HFF-Myc (cell line): ENCODE measurements around the gene SLC1A5.

Source experiments
- DNase-seq: peaks from one replicate; pipeline ENCODE4 v3.0.0-alpha.2; 2011; ENCODE audit warnings: low read depth; ENCODE audit errors: extremely low read depth
- H3K4me3 ChIP-seq: replicated peaks from 2 replicates; pipeline ENCODE4 v1.5.1; 2011; ENCODE audit warnings: low read depth, mild to moderate bottlenecking, control low read depth, low read length
- TF ChIP-seq, protein P1 (sequence below): IDR thresholded peaks from 2 replicates; pipeline ENCODE4 v1.5.1; 2012; ENCODE audit warnings: mild to moderate bottlenecking, low read depth, low read length, control low read depth; ENCODE audit errors: missing control alignments

SLC1A5 gene

GRCh38 chr19:46739290-46739771, 49.1 kb downstream of the SLC1A5 start:
- DNase-seq: no peak
- H3K4me3 ChIP-seq: no peak overlapping the region
- TF ChIP-seq, protein P1, sequence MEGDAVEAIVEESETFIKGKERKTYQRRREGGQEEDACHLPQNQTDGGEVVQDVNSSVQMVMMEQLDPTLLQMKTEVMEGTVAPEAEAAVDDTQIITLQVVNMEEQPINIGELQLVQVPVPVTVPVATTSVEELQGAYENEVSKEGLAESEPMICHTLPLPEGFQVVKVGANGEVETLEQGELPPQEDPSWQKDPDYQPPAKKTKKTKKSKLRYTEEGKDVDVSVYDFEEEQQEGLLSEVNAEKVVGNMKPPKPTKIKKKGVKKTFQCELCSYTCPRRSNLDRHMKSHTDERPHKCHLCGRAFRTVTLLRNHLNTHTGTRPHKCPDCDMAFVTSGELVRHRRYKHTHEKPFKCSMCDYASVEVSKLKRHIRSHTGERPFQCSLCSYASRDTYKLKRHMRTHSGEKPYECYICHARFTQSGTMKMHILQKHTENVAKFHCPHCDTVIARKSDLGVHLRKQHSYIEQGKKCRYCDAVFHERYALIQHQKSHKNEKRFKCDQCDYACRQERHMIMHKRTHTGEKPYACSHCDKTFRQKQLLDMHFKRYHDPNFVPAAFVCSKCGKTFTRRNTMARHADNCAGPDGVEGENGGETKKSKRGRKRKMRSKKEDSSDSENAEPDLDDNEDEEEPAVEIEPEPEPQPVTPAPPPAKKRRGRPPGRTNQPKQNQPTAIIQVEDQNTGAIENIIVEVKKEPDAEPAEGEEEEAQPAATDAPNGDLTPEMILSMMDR: no peak

DNA sequence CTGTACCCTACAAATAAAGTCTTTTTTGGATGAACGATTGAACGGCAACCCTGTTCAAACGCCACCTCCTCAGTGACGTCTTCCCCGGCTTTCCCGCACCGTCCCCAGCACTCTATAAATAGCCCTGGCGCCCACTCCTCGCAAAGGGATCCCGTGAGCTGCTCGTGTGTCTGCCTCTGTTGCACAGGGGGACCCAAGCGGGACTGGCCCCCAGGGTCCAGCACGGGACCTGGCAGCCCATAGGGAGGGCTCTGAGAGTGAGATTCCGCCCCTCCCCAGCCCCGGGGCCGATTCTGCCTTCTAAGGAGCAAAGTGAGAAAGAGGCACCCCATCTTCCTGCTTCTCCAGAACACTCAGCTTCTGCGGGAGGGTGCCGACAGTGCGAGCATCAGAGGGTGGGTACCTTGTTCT, 50.6 kb downstream of the SLC1A5 start:
- no peak for DNase-seq
- H3K4me3 ChIP-seq: no peak overlapping the region
- TF ChIP-seq, protein P1: no peak

DNA sequence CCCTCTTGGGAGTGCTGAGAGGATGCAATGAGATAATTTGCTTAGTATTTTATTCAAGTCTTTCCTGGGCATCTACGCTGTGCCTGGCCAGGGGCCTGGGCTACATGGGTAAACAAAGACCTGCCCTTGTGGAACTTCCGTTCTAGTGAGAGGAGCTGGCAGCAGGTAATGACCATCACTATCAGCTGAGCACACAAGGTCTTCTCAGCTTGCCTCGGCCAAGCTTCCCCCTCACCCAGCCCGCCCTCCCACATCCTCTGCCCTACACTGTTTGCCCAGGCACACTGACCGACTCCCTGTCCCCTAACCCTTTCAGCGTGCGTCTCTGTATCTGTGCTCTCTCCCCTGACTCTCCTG, 51.1 kb downstream of the SLC1A5 start:
- no peak for DNase-seq
- TF ChIP-seq, protein P1: no peak

GRCh38 chr19:46736531-46737297, 51.7 kb downstream of the SLC1A5 start:
- TF ChIP-seq, protein P1: no peak

More for the DNA sequence above, 51.1 kb downstream of the SLC1A5 start:
- no peak overlapping the region for H3K4me3 ChIP-seq

DNA sequence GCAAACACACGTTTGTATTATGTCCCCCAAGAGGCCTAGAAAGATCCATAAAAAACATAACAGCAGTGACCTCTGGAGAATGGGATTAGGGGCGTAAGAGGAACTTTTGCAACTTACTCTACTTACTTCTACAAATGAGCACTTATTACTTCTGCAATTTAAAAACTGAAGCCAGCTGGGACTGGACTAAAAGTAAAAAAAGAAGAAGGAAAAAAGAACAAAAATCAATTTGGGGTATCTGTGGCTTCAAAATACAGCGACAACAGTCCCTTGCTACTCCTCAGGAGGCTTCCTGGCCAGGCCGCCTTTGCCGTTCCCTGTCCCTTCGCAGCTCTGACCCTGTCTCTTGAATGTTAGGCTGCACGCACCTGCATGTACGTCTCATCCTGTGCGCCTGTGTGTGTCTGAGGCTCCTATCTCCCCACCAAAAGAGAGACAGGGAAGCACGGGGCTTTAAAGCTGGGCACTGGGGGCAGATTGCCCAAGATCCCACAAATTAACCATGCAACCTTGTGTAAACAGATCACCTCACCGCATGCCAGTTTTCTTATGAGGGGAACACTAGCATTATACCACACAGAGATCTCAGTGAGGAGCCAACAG, 54.6 kb downstream of the SLC1A5 start:
- H3K4me3 ChIP-seq: no peak overlapping the region
- DNase-seq: no peak
- TF ChIP-seq, protein P1: no peak

More at GRCh38 chr19:46736531-46737297, 51.7 kb downstream of the SLC1A5 start:
- no peak for DNase-seq
- no peak overlapping the region for H3K4me3 ChIP-seq

- H3K4me3 ChIP-seq: no peak overlapping the region
- no peak for DNase-seq
- TF ChIP-seq, protein P1: no peak
Observed at GRCh38 chr19:46732966-46733689, 55.3 kb downstream of the SLC1A5 start.
